Endothelial cell (in vitro differentiated cells): ENCODE measurements around the gene IFNK. TPM values are rescaled to one million over a fixed set of nuclear protein-coding genes. Genes with fewer than 3 reads are reported as not detected.

Experiments
- DNase-seq: peaks from one replicate; pipeline ENCODE4 v3.0.0; 2021; ENCODE audit warnings: low spot score
- H3K27ac Mint-ChIP-seq: one replicate; pipeline ENCODE4 v1.8.0; 2021; ENCODE audit warnings: mixed read lengths, inconsistent platforms; ENCODE audit not compliant: unreplicated experiment
- H3K27me3 Mint-ChIP-seq: one replicate; pipeline ENCODE4 v1.8.0; 2021; ENCODE audit warnings: mild to moderate bottlenecking, moderate library complexity, mixed read lengths, inconsistent platforms; ENCODE audit not compliant: unreplicated experiment
- H3K36me3 Mint-ChIP-seq: one replicate; pipeline ENCODE4 v1.8.0; 2021; ENCODE audit warnings: mild to moderate bottlenecking, low read depth, mixed read lengths, inconsistent platforms; ENCODE audit not compliant: unreplicated experiment
- H3K4me1 Mint-ChIP-seq: one replicate; pipeline ENCODE4 v1.8.0; 2021; ENCODE audit warnings: mild to moderate bottlenecking, mixed read lengths, inconsistent platforms; ENCODE audit not compliant: unreplicated experiment
- H3K4me3 Mint-ChIP-seq: one replicate; pipeline ENCODE4 v1.8.0; 2021; ENCODE audit warnings: mild to moderate bottlenecking, mixed read lengths, inconsistent platforms; ENCODE audit not compliant: unreplicated experiment
- H3K9me3 Mint-ChIP-seq: one replicate; pipeline ENCODE4 v1.8.0; 2021; ENCODE audit warnings: mixed read lengths, inconsistent platforms; ENCODE audit not compliant: unreplicated experiment
- CTCF ChIP-seq: fragments of 200-600 bp; sonication (generic); IDR thresholded peaks from one replicate; pipeline ENCODE4 v1.5.0; 2021; ENCODE audit warnings: antibody characterized with exemption; ENCODE audit not compliant: unreplicated experiment
- total RNA-seq: library from RNA; stranded (reverse); fragmentation: NEBNext Ultra II Directional; extraction: Animal tissue kit (Norgen Biotek cat#: 25700); gene quantifications from one replicate; pipeline ENCODE4 v1.2.1, GENCODE V29; 2021; ENCODE audit not compliant: unreplicated experiment

Gene IFNK
- total RNA-seq, 1 donor from 2014 or later = not detected

- H3K4me3 Mint-ChIP-seq = no peak overlapping the region
- DNase-seq = no peak
- TF ChIP-seq CTCF = no peak
- no peaks in the 10 kb centered on the region for H3K9me3 Mint-ChIP-seq
- peaks cover 4% of the 10 kb centered on the region for H3K4me1 Mint-ChIP-seq
- peaks cover 2% of the 10 kb centered on the region for H3K27me3 Mint-ChIP-seq
- H3K27ac Mint-ChIP-seq = no peak overlapping the region
- H3K36me3 Mint-ChIP-seq = peaks cover 2% of the 10 kb centered on the region
Measured at GRCh38 chr9:27510780-27511179, 13.3 kb upstream of the IFNK start.

GRCh38 chr9:27511771-27512170 is 12.3 kb upstream of the IFNK start:
- H3K36me3 Mint-ChIP-seq = peaks cover 2% of the 10 kb centered on the region

GRCh38 chr9:27514551-27514950 is 9.5 kb upstream of the IFNK start:
- no peak for DNase-seq
- H3K27me3 Mint-ChIP-seq = no peaks in the 10 kb centered on the region
- no peak for TF ChIP-seq CTCF
- no peak overlapping the region for H3K27ac Mint-ChIP-seq
- no peak overlapping the region for H3K4me3 Mint-ChIP-seq
- H3K4me1 Mint-ChIP-seq = no peaks in the 10 kb centered on the region
- no peaks in the 10 kb centered on the region for H3K9me3 Mint-ChIP-seq
- H3K36me3 Mint-ChIP-seq = peaks cover 2% of the 10 kb centered on the region

More at GRCh38 chr9:27511771-27512170, 12.3 kb upstream of the IFNK start:
- Mint-ChIP-seq H3K27ac (no peak overlapping the region), H3K9me3 (no peaks in the 10 kb centered on the region), H3K4me1 (peaks cover 4% of the 10 kb centered on the region), H3K27me3 (no peaks in the 10 kb centered on the region), H3K4me3 (no peak overlapping the region)
- TF ChIP-seq CTCF = no peak
- DNase-seq = no peak

- Mint-ChIP-seq H3K27ac (no peak overlapping the region), H3K9me3 (no peaks in the 10 kb centered on the region), H3K27me3 (no peaks in the 10 kb centered on the region), H3K36me3 (no peaks in the 10 kb centered on the region), H3K4me3 (no peak overlapping the region), H3K4me1 (peaks cover under 1% of the 10 kb centered on the region)
- no peak for TF ChIP-seq CTCF
- DNase-seq = no peak
Measured at GRCh38 chr9:27518006-27518405, 6.1 kb upstream of the IFNK start.

- no peak for DNase-seq
- Mint-ChIP-seq H3K4me1 (peaks cover 4% of the 10 kb centered on the region), H3K9me3 (no peaks in the 10 kb centered on the region), H3K27ac (no peak overlapping the region), H3K36me3 (no peaks in the 10 kb centered on the region), H3K27me3 (no peaks in the 10 kb centered on the region), H3K4me3 (no peak overlapping the region)
- TF ChIP-seq CTCF = no peak
Measured at GRCh38 chr9:27518809-27519208, 5.3 kb upstream of the IFNK start.
